Neuronal stem cell (in vitro differentiated cells): Measurements from ENCODE around the gene FADS1.
A peak's percentile ranks its signal among the peaks of the same experiment; 100 is the strongest.

Experiments used
- DNase-seq: peaks from one replicate; pipeline ENCODE4 v3.0.0-alpha.2; 2013; ENCODE audit warnings: low spot score
- H2AFZ ChIP-seq: one replicate; pipeline ENCODE4 v1.6.1; 2013; ENCODE audit warnings: mild to moderate bottlenecking, low read length, inconsistent platforms
- H2AK5ac ChIP-seq: 2 replicates; pipeline ENCODE4 v1.6.1; 2013; ENCODE audit warnings: low read depth, mild to moderate bottlenecking, inconsistent platforms, low read length, moderate library complexity, mixed read lengths
- H2BK120ac ChIP-seq: 2 replicates; pipeline ENCODE4 v1.6.1; 2013; ENCODE audit warnings: low read depth, mild to moderate bottlenecking, inconsistent platforms, low read length, moderate library complexity, mixed read lengths
- H2BK12ac ChIP-seq: one replicate; pipeline ENCODE4 v1.6.1; 2013; ENCODE audit warnings: low read length, inconsistent platforms
- H2BK15ac ChIP-seq: 2 replicates; pipeline ENCODE4 v1.6.1; 2013; ENCODE audit warnings: mild to moderate bottlenecking, low read length, inconsistent platforms, mixed read lengths
- H2BK5ac ChIP-seq: one replicate; pipeline ENCODE4 v1.6.1; 2013; ENCODE audit warnings: inconsistent platforms, mild to moderate bottlenecking, low read length, moderate library complexity
- H3K14ac ChIP-seq: one replicate; pipeline ENCODE4 v1.6.1; 2013; ENCODE audit warnings: low read length, inconsistent platforms
- H3K18ac ChIP-seq: 2 replicates; pipeline ENCODE4 v1.6.1; 2013; ENCODE audit warnings: low read length, inconsistent platforms
- H3K23ac ChIP-seq: 2 replicates; pipeline ENCODE4 v1.6.1; 2013; ENCODE audit warnings: low read depth, mild to moderate bottlenecking, mixed read lengths, low read length, inconsistent platforms; ENCODE audit not compliant: poor library complexity
- H3K27ac ChIP-seq: replicated peaks from 3 replicates; pipeline ENCODE4 v1.5.1; 2013; ENCODE audit warnings: low read length, inconsistent platforms
- H3K27me3 ChIP-seq, 3 experiments: 2 replicates each; pipeline ENCODE4 v1.6.1; 2013; ENCODE audit warnings: low read length in 3 of 3, mild to moderate bottlenecking in 2 of 3, inconsistent platforms in 1 of 3, low read depth in 1 of 3, mixed read lengths in 1 of 3, moderate library complexity in 1 of 3; ENCODE audit not compliant: control insufficient read depth in 3 of 3, insufficient read depth in 3 of 3
- H3K36me3 ChIP-seq, 2 donors: replicated peaks in 1 of 2; 2 replicates each; pipeline ENCODE4 v1.6.1; 2013; ENCODE audit warnings: low read length in 2 of 2; ENCODE audit not compliant: control insufficient read depth in 2 of 2, insufficient read depth in 2 of 2
- H3K4ac ChIP-seq: 2 replicates; pipeline ENCODE4 v1.6.1; 2013; ENCODE audit warnings: inconsistent platforms, mild to moderate bottlenecking, low read length, moderate library complexity
- H3K4me1 ChIP-seq, 2 donors: 1 replicate in 1 of 2; 2 replicates in 1 of 2; pipeline ENCODE4 v1.6.1; 2013; ENCODE audit warnings: low read length in 2 of 2, low read depth in 1 of 2; ENCODE audit not compliant: control insufficient read depth in 2 of 2, insufficient read depth in 1 of 2
- H3K4me2 ChIP-seq: one replicate; pipeline ENCODE4 v1.6.1; 2013; ENCODE audit warnings: mild to moderate bottlenecking, low read length, inconsistent platforms; ENCODE audit not compliant: insufficient read depth, poor library complexity, severe bottlenecking
- H3K4me3 ChIP-seq, 2 donors: 2 replicates each; pipeline ENCODE4 v1.5.1; 2013; ENCODE audit warnings: low read length in 2 of 2, mild to moderate bottlenecking in 2 of 2, inconsistent platforms in 1 of 2, moderate library complexity in 1 of 2
- H3K79me1 ChIP-seq: one replicate; pipeline ENCODE4 v1.6.1; 2013; ENCODE audit warnings: low read depth, mild to moderate bottlenecking, inconsistent platforms, low read length, moderate library complexity
- H3K9ac ChIP-seq: one replicate; pipeline ENCODE4 v1.6.1; 2013; ENCODE audit warnings: mild to moderate bottlenecking, low read depth, low read length, inconsistent platforms; ENCODE audit not compliant: poor library complexity
- H3K9me3 ChIP-seq, 2 donors: replicated peaks in 1 of 2; 2 replicates each; pipeline versions ENCODE3 to v1.6.1; 2013; ENCODE audit warnings: low read length in 2 of 2, mild to moderate bottlenecking in 2 of 2, inconsistent platforms in 1 of 2, low read depth in 1 of 2, mixed read lengths in 1 of 2, moderate library complexity in 1 of 2; ENCODE audit not compliant: control insufficient read depth in 2 of 2, insufficient read depth in 1 of 2
- H4K8ac ChIP-seq: one replicate; pipeline ENCODE4 v1.6.1; 2013; ENCODE audit warnings: low read depth, mild to moderate bottlenecking, inconsistent platforms, low read length, moderate library complexity
- H4K91ac ChIP-seq: one replicate; pipeline ENCODE4 v1.6.1; 2013; ENCODE audit warnings: low read length, low read depth, mild to moderate bottlenecking, inconsistent platforms; ENCODE audit not compliant: poor library complexity
- WGBS, 2 donors: extraction: QIAGEN DNeasy Blood & Tissue Kit; methylation state at CpG; one replicate each; pipeline ENCODE4 v1.1.7; 2013; ENCODE audit warnings: missing lambda C conversion rate in 2 of 2, mixed read lengths in 1 of 2; ENCODE audit not compliant: insufficient read length in 2 of 2, insufficient replicate concordance in 1 of 2; ENCODE audit errors: extremely low coverage in 2 of 2; 5-methylcytosine and 5-hydroxymethylcytosine counted together

Gene FADS1

DNA sequence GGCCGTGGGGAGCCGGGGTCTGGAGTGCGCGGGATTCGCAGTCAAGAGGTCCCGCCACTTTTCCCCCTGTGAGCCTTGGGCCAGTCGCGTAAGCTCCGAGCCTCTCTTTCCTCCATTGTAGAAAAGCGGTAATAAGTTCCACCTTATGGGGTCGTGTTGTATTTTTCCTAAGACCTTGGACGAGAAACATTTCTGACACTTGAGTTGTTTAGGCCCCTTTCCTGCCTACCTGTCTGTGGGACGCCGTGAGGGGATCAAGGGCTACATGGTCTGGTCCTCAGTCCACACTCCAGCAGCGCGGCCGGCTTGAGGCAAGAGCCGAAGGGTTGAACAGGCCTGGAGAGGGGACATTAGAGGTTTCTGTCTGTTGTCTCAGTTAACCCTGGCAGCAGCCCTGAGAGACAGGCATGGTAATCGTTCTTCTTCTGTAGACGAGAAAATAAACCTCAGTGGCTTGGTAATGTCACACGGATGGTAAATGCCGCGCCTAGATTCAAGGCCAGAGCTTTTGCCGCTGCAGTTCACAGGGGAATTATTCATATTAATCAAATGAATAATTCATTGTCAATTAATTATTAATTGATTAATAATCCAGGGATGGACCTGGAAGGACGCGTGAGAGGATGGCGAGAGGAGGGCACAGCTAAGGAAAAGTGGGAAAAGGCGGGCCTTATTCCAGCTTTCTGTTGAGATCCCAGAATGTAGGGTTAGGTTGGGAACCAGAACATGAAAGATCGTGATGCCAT, 23.5 kb downstream of the FADS1 start:
- H2AFZ ChIP-seq = peak overlapping the region; percentile 98
- no peak overlapping the region for H2BK15ac ChIP-seq
- DNase-seq = no peak
- H2BK12ac ChIP-seq = no peak overlapping the region
- peaks cover 12% of the 10 kb centered on the region for H3K79me1 ChIP-seq
- peak overlapping the region; percentile 67 for H3K4me2 ChIP-seq
- peak overlapping the region; percentile 93 to 98 for H3K4me3 ChIP-seq
- peak overlapping the region; percentile 32 for H3K27ac ChIP-seq
- H3K4me1 ChIP-seq = peaks cover 3 to 11% of the 10 kb centered on the region in 2 donors
- no peak overlapping the region for H4K91ac ChIP-seq
- H3K23ac ChIP-seq = no peak overlapping the region
- no peaks in the 10 kb centered on the region for H3K27me3 ChIP-seq
- no CpG with 5 or more reads among the region's 29 CpGs for WGBS, 2 donors
- peak overlapping the region; percentile 93 for H3K18ac ChIP-seq
- no peak overlapping the region for H3K4ac ChIP-seq
- peak overlapping the region; percentile 33 for H2AK5ac ChIP-seq
- peak overlapping the region; percentile 96 for H2BK5ac ChIP-seq
- H2BK120ac ChIP-seq = no peak overlapping the region
- H4K8ac ChIP-seq = no peak overlapping the region
- H3K9ac ChIP-seq = peak overlapping the region; percentile 89
- H3K14ac ChIP-seq = no peak overlapping the region
- H3K9me3 ChIP-seq = no peaks in the 10 kb centered on the region
- peaks cover 39 to 67% of the 10 kb centered on the region in 2 donors for H3K36me3 ChIP-seq

DNA sequence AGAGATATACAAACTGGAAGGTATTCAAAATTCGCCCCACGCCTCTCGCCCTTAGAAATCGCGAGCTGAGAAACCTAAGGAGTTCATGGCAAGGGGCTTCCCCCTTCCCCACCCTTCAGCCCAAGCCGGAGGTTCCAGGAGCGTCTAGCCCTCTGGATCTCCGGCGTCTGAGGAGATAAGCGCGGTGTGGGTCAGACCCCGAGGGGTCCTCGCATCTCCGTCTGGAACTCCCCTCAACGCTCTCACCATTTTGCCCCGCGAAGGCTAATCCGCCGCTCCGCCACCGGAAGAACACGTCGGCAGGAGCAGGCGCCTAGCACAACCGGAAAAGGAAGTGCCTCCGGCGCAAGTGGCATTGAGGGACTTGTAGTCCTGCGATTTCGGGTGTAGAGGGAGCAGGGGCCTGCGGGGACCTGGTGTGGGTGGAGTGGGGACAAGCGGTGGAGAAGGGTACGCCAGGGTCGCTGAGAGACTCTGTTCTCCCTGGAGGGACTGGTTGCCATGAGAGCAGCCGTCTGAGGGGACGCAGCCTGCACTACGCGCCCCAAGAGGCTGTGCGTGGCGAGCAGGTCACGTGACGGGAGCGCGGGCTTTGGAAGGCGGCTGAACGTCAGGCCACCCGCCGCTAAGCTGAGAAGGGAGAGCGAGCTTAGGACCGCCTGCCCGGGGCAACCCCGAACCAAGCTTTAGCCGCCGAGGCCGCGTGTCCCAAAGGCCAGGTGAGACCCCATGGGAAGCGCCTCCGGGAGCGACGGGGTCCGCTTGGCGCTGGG, 24.3 kb downstream of the FADS1 start, which contains the start of the genes FEN1 and TMEM258:
Gene FEN1, plus strand, starts transcription at position 602 of the 773 bp plus-strand sequence. CDS start 2,451 bp downstream, outside the sequence.
Gene TMEM258, minus strand, starts transcription at position 290 of the 773 bp plus-strand sequence. Its CDS starts 41 bp downstream, at position 249.
- H3K4me3 ChIP-seq = peak within 1 kb of the TSS; percentile 93 to 98
- no peaks in the 10 kb centered on the region for H3K9me3 ChIP-seq
- H3K18ac ChIP-seq = peak within 1 kb of the TSS; percentile 100
- H2BK12ac ChIP-seq = no peak within 1 kb of the TSS
- peak within 1 kb of the TSS; percentile 53 for H4K8ac ChIP-seq
- H2AK5ac ChIP-seq = peak within 1 kb of the TSS; percentile 33
- peak within 1 kb of the TSS; percentile 17 for H2BK15ac ChIP-seq
- H3K36me3 ChIP-seq = peaks cover 44 to 67% of the 10 kb centered on the region in 2 donors
- peak within 1 kb of the TSS; percentile 95 for H3K27ac ChIP-seq
- H3K79me1 ChIP-seq = peaks cover 12% of the 10 kb centered on the region
- H2AFZ ChIP-seq = peak within 1 kb of the TSS; percentile 98
- peaks cover 3 to 11% of the 10 kb centered on the region in 2 donors for H3K4me1 ChIP-seq
- H2BK5ac ChIP-seq = peak within 1 kb of the TSS; percentile 96
- no CpG with 5 or more reads among the region's 61 CpGs for WGBS, 2 donors
- H4K91ac ChIP-seq = no peak within 1 kb of the TSS
- H3K4me2 ChIP-seq = peak within 1 kb of the TSS; percentile 70
- H3K23ac ChIP-seq = peak within 1 kb of the TSS; percentile 76
- no peaks in the 10 kb centered on the region for H3K27me3 ChIP-seq
- H3K4ac ChIP-seq = no peak within 1 kb of the TSS
- H3K14ac ChIP-seq = no peak within 1 kb of the TSS
- no peak within 1 kb of the TSS for H2BK120ac ChIP-seq
- peak; percentile 89 for DNase-seq
- H3K9ac ChIP-seq = peak within 1 kb of the TSS; percentile 89

DNA sequence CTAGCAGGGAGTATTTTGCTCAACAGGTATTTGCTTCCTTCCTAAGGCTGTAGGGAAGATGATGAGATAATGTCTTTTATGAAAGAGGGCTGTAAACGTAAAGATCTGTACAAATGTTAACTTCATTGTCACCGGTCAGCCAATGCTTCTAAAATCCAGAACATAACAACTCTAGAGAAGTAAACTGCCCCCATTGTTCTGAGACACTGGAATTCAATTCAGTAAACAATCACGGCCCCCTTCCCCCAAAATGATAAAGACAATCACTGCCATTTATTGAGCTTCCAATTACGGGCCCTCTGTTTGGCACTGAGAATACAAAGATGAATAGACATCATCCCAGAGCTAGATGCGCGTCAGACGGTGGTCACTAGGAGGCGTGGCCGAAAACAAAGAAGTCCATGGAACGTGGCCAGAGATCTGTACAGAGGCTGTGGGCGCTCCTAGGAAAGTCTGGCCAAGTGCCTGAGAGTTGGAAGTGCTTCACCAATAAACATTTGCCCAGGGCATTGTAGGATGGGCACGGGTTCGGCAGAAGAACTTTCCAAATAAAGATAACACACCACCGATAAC, 25.0 kb downstream of the FADS1 start:
- no peak overlapping the region for H3K18ac ChIP-seq
- H3K36me3 ChIP-seq = peaks cover 49 to 67% of the 10 kb centered on the region in 2 donors

More for the DNA sequence above, 25.0 kb downstream of the FADS1 start:
- H3K9ac ChIP-seq = no peak overlapping the region
- no peak overlapping the region for H2BK15ac ChIP-seq
- no peak overlapping the region for H3K14ac ChIP-seq
- H4K8ac ChIP-seq = no peak overlapping the region
- peaks cover 3 to 9% of the 10 kb centered on the region in 2 donors for H3K4me1 ChIP-seq
- no peak overlapping the region for H2AK5ac ChIP-seq
- H3K4me2 ChIP-seq = peak overlapping the region; percentile 70
- H4K91ac ChIP-seq = no peak overlapping the region
- peak overlapping the region; percentile 96 for H2BK5ac ChIP-seq
- peaks cover 12% of the 10 kb centered on the region for H3K79me1 ChIP-seq
- DNase-seq = peak; percentile 66
- H2BK120ac ChIP-seq = no peak overlapping the region
- H3K27me3 ChIP-seq = no peaks in the 10 kb centered on the region
- no peaks in the 10 kb centered on the region for H3K9me3 ChIP-seq
- H3K4me3 ChIP-seq = peak overlapping the region; percentile 93 to 98
- no peak overlapping the region for H3K23ac ChIP-seq
- no CpG with 5 or more reads among the region's 14 CpGs for WGBS, 2 donors
- peak overlapping the region; percentile 95 for H3K27ac ChIP-seq
- H3K4ac ChIP-seq = no peak overlapping the region
- H2AFZ ChIP-seq = peak overlapping the region; percentile 98
- no peak overlapping the region for H2BK12ac ChIP-seq
